Renal pelvis (tissue), 4 donors: Measurements from ENCODE around the gene BTBD1. TPM values are rescaled to one million over a fixed set of nuclear protein-coding genes. Genes with fewer than 3 reads are reported as not detected.

Experiments
- DNase-seq: peaks from one replicate; pipeline ENCODE4 v3.0.0-alpha.2; 2013
- polyA plus RNA-seq, 3 donors: library from polyadenylated mRNA; unstranded; fragments of 120-200 nt; gene quantifications; one replicate each; pipeline ENCODE4 v1.2.1, GENCODE V29; 2013; ENCODE audit not compliant: insufficient read length in 3 of 3

Gene BTBD1
- polyA plus RNA-seq, 3 donors, result 60.2 to 65.3 (median 62.6) TPM

DNA sequence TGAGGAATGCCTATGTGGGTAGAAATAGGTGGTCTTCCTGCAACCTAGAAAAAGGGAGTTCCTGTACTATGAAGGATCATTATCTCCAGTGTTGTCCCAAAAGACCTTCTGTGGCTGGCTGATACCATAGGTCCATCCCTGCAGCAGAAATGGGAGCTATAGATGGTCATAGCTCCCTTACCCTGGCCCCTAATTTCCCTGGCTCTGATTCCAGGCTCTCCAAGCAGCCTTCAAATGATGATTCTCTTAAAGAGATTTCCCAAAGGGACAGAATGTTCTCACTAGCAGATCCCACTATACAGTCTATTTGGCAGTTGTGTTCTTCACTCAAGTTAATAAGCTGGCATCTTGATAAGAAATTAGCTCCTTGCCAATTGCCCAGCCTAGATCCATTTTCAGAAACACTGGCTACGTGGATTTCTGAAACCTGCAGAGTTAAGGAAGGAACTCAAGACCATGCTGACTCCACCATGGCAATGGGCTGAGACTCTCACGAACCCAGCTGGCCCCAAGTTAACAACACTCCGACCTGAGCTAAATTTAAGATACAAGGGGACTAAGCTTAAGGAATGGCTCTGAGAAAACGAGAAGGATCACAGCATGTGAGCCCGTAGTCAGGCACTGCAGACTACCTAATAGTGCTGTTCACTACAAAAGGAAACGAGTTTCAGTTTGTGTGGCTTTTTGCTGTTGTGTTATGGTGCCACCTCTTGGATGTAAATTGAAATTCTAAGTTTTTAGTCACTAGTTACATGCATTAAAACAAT lies 67.0 kb downstream of the BTBD1 start:
- DNase-seq, result peak; percentile 53

DNA sequence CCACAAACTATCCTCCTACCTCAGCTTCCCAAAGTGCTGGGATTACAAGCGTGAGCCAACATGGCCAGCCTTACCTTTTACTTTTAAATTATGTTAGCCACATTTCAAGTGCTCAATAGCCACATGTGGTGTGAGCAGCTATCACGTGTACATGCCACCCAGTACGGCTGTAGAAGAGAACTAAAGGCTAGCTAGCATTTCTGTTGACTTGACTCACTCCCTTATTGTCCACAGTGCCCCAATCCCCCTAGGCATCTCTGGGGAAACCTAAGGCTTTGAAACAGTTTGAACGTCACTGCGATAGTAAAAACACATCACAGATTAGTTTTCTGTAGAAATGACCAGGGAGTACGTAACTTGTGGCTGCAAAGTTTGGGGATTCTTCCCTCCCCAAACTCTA lies 67.6 kb downstream of the BTBD1 start:
- no peak for DNase-seq

DNA sequence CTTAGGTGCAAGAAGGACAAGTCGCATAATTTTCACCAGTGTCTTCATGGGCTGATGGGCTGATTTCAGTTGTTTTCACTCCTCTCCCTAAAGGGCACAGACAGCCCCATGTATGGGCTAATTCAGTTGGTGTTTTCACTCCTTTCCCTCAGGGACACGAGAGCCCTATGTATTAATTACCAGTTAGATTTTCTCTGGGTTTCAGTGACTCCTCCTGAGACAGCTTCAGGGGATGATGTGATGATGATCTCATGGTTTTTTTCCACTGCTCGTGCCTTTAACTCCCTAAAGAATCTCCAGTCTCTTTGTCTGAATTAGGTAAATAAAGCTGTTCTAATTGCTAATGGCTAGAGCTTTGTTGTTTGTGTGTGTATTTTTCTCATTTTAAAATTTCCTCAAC lies 71.1 kb downstream of the BTBD1 start:
- DNase-seq, result no peak

DNA sequence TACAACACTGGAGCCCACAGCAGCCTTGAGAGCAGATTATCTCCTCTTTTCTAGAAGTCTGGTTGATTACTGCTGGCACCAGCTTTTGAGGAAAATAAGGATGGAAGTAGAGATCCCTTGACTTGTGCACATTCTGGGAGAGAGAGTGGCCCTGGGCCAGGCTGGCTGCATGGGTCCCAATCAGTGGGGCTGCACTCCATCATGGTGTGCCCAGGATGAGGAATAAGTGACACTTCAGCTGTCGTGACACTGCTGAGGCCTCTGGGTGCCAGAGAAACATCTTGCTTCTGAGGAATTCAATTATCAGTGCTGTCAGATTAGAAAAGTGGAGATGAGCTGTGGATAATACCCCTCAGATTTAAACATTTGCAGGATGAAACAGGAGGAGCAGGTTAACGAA lies 72.0 kb downstream of the BTBD1 start:
- no peak for DNase-seq

DNA sequence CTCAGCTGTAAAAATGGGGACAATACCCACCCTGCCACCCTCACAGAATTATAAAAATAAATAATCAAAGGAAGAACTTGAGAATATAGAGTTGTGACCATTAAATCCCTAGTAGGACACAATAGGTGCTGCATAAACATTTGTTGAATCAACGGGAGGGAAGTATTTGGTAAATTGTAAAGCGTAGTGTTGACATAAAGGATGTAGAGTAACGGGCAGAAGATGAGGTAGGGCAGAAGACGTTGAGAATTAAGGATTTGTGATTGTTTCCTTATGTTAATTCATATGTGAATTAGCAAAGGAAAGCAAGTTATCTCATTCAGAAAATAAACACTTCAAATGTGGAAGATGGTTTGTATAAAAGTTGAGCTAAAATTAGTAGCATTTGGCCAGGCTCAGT lies 73.9 kb downstream of the BTBD1 start:
- no peak for DNase-seq

DNA sequence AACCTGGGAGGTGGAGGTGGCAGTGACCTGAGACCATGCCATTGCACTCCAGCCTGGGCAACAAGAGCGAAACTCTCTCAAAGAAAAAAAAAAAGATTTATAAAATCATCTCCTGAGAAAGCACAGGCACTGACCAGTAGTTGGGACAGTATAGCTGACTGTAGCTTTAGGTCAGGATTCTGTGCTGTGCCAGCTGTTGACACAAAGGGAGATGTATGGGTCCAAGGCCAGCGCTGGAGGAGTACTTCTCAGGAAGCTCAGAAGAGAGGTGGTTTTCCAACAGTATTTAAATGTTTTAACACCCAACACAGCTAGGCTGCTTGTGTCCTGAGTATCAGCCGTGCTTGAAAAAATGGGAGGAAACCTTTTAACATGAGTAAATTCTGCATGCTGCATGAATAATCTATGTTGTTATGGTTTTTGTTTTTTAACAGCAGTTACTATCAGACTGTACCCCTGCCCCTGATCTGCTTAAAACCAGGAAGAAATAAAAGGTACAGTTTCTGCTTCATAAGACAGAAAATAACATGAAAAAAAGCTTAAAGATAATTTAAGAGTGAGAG lies 74.5 kb downstream of the BTBD1 start:
- no peak for DNase-seq

DNA sequence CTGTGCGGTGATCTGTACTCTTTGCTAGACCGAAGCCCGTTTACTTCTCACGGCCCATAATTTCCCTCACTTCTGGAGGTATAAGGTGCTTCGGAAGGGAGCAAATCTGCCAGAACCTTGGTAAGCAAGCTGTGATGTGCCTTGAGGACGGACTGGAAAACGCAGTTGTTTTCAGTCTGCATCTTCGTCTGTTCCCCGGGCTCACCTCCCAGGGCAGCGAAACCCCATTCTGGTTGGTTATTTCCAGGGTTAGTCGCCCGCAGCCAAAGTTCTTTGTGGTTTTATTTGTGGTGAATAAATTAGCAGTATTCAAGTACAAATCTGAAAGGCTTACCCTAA lies 80.6 kb downstream of the BTBD1 start:
- DNase-seq, result no peak

DNA sequence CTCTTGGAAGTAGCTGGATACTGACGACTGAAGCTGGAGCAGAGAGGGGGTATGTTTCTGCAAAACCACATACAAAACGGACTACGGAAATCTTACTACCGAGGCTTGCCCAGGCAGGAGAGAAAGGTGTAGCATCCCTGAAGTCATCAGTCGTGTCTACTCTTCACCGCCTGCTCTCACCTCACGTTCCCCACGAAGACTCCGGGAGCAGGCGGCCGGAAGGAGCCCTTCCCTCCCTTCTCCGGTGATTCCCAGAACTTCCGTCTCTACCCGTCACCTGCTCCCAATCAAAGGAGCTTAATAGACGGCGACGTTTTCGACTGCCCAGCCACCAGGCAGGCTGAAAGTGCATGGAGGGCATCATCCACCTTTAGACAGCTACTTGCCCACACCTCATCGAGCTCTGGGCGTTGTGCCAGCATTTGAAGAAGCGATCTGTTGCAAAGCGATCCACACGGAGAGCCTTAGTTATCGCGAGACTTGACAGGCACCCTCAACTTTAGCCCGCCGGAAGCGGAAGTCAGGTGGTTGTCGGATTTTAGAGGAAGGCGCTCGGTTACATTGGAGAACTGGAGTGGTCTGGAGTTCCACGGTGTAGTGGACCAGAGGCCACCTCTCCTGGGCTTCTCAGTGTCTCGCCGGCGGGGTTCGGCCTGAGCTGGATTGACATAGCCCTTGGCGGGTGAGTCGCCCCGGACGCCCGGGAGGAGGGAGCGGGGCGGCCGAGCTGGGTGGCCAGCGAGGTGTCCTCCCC lies 81.2 kb downstream of the BTBD1 start, which contains the start of gene RAMAC:
TSS of gene RAMAC (plus strand) at position 523 of the 754 bp plus-strand sequence. CDS start 2,809 bp downstream, outside the sequence.
- peak; percentile 97 for DNase-seq

DNA sequence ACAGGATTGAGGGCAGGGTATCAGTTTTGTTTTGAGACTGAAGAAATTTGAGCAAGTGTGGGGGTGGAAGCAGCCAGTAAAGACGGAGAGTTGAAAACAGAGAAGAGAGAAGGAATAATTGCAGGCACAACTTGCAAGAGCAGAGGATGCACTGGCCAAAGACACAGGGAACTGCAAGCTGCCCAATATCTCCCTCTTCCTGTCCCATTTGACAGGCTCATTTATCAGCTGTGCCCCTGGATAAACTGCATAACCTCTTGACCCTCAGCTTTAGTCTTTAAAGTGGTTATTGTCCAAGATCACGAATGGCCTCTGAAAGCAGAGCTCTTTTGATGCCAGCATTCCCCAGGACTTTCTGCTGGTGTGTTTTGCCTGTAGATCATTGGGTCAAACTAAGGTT lies 86.1 kb downstream of the BTBD1 start:
- no peak for DNase-seq

DNA sequence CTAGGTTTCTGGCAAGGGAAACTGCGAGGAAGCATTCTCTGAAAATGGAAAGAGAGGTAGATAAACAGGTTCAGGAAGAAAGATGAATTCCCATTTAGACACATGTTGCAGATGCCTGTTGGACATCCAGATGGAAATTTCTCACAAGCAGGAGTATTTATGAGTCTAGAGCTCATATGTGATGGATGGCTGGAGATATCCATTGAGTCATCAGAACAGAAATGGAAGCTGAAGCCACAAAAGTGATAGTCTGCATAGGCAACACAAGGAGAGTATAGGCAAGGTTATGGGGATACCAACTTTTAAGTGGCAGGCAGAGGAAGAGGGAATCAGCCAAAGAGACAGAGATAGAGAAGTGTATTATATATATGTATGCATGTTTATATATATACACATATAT lies 87.3 kb downstream of the BTBD1 start:
- DNase-seq, result no peak

DNA sequence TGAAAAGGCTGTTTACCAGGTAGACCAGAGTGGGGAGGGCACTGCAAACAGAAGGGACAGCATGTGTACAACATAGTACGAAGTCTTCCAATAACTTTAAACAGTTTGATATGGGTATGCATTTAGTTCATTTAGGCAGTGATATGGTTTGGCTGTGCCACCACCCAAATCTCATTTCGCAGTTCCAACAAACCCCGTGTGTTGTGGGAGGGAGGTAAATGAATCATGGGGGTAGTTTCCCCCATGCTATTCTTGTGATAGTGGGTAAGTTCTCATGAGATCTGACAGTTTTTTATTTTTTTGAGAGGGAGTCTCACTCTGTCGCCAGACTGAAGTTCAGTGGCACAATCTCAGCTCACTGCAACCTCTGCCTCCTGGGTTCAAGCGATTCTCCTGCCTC lies 88.6 kb downstream of the BTBD1 start:
- no peak for DNase-seq

DNA sequence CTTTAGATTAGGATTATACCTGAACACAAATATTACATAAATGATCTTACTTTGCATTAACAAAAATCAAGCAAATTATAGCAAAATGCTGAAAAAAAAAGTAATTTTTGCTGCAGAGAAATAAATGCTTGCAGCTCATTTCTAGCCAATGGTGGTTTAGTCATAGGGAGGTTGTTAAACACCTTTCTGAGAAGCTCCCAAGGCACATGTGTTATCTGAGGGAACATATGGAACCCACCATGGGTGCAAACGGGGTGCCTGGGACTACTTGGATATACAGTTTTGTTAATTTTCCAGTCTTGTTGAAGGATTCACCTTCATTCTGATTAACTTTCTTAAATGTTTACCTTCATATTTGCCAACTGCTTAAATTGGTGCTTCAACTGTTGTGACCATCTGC lies 90.0 kb downstream of the BTBD1 start:
- DNase-seq, result no peak

DNA sequence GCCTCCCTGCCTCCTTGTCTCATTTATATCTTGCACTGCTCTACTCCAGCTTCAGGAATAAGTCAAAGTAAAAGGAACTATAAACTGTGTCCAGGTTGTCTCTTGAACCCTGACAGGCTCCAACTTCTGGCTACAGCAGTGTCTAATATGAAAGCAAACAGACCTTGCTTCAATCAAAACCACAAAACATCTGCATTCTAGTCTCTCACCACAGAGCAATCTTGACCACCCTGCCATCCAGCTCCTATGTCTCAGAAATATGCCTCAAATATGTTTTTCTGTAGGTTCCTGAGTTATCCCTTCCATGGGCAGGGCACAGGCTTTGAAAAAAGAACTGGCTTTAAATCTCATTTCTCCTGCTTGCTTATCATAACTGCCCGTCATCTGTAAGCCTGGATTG lies 94.1 kb downstream of the BTBD1 start:
- DNase-seq, result no peak

DNA sequence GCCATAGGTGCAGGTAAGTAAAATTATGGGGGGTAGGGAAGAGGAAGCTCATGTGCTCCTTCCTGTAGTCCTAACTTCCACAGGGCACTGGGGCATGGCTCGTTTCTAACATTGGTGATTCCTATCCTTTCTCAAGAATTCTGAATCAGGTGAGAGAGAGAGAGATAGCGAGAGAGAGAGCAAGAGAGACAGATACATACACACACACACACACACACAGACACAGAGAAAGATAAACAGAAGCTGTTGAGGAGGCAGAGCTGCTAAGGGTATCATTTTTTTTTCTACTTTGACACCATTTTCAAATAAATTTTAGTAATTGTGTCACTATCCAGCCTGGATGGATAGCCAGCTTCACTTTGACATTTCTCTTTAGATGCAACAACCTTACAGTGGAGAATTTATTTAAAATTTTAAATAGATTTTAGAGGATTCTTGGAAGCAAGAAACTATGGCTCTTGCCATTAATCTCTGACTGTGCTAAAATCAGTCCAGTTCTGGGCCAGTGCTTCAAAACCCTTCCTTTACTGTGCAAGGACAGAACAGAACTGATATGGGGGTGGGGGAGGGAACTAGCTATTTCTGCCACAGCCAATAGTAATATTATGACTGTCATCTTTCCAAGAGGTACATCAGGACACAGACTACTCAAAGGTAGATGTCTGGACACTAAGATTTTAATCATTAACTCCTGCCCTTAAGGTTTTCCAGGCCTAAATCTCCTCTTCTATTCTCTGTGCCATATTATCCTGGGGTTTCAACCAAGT lies 95.7 kb downstream of the BTBD1 start:
- DNase-seq, result no peak

DNA sequence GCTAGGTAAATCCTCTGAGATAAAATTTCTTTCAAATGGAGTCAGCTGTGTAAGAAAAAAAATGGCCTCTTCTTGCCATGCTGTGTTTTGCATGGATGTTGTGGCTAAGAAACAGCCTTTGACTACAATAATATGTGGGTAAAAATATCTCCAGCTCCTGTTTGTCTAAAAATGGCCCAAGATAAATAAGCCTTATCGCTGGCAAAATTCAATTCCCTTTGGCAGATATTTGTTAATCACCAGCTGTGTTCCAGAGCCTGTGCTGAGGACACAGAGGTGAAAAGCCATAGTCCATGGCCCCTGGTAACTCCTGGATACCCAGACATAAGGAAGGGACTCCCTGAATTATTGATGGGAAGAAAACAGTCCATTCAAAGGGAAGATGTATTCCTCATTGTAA lies 96.4 kb downstream of the BTBD1 start:
- no peak for DNase-seq

DNA sequence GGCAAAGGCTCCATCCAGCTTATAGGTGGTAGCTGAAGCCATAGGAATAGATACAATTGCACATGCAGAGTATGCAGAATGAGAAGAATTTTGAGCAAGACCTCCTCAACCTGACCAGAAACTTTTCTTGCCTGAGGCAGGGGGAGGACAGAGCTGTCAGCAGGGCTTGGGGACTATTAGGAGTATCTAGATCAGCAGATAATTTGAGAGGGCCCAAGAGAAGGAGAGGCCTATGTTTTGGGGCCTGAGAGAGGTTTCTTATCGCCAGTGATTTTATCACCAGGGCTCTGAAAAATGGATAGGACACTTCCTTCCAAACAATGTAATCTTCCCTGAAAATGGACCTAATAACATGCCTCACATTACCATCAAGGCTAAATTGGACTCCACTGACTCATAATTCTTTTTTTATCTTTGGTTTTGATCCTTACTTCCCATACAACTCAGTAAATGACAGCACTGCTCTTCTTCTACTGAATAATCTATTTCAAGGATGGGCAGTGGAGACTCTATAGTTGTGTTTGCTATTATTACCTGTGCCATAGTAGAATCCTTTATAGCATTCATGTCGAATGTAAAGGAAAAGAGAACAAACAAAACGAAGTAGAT lies 96.9 kb downstream of the BTBD1 start:
- no peak for DNase-seq

DNA sequence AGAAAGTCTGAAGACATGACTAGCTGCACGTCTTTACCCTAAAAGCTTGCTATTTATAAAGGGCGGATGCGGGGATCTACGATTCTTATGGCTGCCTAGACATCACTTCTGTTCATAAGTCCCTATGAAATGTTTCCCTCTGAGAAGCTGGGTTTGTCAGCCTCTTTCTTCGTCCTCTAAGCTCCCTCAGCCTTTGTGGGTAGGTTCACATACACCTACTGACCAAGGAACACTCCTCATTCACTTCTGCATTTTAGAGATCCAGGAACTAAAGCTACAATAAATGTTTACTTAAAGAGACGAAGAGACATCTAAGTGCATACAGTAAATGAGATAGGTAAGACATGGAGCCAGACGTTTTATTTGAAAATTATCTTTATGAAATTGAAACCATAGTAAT lies 97.7 kb downstream of the BTBD1 start:
- no peak for DNase-seq

DNA sequence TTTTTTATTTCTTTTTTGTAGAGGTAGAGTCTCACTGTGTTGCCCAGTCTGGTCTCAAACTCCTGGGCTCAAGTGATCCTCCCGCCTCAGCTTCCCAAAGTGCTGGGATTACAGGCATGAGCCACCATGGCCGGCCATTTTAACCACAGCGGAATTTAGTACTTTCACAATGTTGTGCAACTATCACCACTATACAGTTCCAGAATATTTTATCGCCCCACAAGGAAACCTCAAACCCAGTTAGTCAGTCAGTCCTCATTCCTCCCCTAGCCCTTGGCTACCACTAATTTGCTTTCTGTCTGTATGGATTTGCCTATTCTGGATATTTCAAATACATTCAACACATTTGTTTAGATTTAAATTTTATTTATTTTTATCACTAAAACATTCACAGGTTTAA lies 99.0 kb downstream of the BTBD1 start:
- no peak for DNase-seq

DNA sequence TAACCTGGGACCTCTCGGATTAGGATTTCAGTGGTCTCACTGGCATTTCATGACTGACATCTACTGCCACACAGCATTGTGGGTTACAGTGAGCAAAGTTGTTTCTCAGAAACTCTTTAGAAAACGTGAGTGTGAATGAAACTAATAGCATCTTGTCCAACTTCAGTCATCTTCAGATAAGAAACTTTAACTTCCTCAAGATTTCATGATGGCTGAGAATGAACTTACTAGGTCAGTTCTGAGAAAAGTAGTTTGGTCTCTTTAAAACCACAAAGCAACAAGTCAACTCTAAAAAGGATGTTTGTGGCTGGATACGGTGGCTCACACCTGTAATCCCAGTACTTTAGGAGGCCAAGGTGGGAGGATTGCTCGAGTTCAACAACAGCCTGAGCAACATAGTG lies 100.4 kb downstream of the BTBD1 start:
- no peak for DNase-seq
